ENCODE results near the gene LCE3E.

The LCE3E gene

GRCh38 chr1:152517237-152517811, 49.3 kb downstream of the LCE3E start:
- in situ Hi-C loops (cut with MboI; ENCODE audit: low sequenced_read_pairs) = no loop called here

DNA sequence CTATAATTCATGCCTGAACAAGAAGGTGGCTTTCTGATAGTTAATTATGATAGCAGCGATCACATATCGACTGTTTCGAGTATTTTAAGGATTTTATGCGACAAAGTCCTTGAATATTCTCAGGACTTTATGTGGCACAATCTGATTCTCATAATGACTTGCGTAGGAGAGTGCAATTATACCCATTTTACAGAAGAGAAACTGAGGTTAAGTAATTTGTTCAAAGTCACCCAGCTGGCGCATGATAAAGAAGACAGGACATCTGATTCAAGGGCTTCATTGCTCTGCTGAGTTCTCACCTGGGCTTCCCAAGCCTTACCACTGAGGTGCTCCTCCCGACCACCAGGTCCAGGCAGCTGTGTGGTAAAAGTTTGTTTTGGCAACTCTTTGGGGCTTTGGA, 50.5 kb downstream of the LCE3E start:
- in situ Hi-C loops (cut with MboI; ENCODE audit: low sequenced_read_pairs) = no loop called here

Measured in HL-60/S4 treated with retinoic acid at 250 ng/mL for 4 days and 3 days (cell line).